Jurkat, Clone E6-1 (cell line): ENCODE measurements around the gene FAM83E.

Experiments used
- DNase-seq: peaks from one replicate; pipeline ENCODE4 v3.0.0-alpha.2; 2011; ENCODE audit warnings: low read depth, low spot score
- H3K4me3 ChIP-seq: 2 replicates; pipeline ENCODE4 v1.5.1; 2011; ENCODE audit warnings: mild to moderate bottlenecking, low read length, control low read depth, moderate library complexity

The FAM83E gene

DNA sequence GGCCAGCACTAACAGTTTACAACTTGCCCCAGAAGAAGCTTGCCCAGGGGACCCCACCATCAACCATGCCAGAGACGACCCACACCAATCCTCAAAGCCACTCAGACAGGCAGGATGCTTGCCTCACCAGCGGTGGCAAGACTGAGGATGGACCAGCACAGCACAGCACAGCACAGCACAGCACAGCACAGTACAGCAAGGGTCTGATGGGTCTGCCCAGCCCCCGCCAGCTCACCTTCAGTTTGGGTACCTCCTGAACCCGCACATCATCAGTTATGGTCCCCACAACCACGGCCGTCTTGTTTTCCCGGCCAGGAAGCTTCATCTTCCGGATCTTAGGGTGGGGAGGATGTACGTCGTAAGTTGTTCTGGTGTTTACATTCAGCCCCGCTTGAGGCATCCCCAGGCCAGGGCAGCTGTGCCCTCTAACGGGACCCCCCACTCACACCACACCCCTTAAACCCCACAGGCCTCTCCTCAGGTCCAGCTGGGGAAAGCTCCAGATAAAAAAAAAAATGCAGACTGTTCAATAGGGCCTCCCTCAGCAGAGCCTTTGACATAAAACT is 1.7 kb upstream of the FAM83E start:
- H3K4me3 ChIP-seq, result no peak overlapping the region
- DNase-seq, result no peak

- DNase-seq, result no peak
- no peak overlapping the region for H3K4me3 ChIP-seq
Observed at GRCh38 chr19:48616041-48616436, 1.2 kb upstream of the FAM83E start.

GRCh38 chr19:48615231-48616040 is 560 bp upstream of the FAM83E start:
- no peak for DNase-seq
- H3K4me3 ChIP-seq, result no peak overlapping the region

GRCh38 chr19:48613852-48614435 is 932 bp downstream of the FAM83E start:
- H3K4me3 ChIP-seq, result no peak overlapping the region
- DNase-seq, result no peak

DNA sequence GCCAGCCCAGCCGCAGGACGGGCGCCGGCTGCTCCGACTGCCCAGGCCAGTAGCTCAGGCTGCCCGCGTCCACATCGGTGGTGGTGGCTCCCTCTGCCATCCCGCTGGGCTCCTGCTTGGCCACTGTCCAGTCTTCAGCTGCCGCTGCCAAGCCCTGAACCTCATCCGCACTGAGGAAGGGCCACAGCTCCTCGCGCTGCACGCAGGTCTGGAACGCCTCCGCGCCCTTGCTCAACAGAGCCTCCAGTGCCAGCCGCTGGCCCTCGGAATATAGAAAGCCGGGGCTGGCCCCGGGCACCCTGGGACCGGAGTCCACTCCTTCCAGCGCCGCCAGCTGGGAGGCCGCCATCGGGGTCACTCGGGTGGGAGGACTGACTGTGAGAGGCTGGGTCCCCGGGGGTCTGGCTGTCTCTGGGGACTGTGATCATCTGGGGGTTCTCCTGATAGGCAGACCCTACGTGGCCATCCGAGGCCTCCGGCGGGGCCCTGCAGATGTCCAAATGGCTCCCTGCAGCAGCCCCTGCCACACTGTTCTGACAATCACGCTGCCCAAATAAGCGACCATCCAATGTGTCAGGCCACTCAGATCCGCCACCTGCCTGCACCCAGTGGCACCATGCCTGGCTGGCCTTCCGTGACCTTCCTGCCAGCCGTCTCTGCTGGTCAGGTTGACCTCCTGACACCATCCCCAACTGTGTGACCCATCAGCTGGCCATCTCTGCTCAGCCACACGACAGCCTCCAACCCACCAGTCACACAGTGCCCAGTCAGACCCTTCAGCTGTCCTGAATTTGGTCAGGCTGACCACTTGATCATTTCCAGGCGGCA is 1.6 kb downstream of the FAM83E start:
- no peak for DNase-seq
- H3K4me3 ChIP-seq, result no peak overlapping the region

DNA sequence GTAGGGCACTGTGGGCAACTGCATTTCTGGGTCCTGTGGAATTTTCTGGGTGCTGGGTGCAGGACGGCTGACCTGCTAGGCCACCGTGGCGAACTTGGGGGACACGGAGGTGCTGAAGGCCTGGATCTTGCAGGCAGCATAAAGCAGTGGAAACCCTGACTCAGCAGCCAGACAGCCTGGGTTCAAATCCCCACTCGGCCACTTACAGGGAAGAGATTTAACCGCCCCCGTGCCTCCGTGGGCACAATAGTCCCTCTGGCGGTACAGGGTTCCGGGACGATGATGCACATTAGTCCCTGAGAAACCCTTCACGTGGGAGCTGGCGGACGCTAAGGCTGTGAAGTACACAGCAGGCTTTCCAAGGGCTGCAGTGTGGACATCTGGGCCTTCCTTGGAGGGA is 3.0 kb downstream of the FAM83E start:
- no peak for DNase-seq
- no peak overlapping the region for H3K4me3 ChIP-seq

GRCh38 chr19:48609571-48610108 is 5.2 kb downstream of the FAM83E start:
- DNase-seq, result no peak
- H3K4me3 ChIP-seq, result no peak overlapping the region

DNA sequence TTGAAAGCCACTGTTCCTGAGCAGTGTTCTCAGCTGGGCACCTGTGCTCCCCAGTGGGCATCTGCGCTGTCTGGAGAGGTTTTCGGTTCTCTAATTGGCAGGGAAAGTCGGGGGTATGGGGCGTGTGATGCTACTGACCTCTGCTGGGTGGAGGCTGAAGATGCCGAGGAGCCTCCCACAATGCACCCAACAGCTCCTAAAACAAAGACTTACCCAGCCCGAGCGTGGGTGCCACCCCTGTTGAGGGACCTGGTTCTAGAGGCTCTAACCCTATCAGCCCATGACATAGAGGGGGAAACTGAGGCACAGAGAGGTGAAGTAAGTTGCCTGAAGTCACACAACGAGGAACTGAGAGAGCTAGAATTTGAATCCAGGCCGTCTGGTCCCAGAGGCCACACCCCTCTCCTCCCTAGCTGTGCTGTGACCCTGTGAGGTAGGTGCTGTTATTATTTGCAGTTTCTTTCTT is 6.0 kb downstream of the FAM83E start:
- peak; percentile 57 for DNase-seq
- peak overlapping the region; percentile 5; the same call in 1 of the 2 replicates for H3K4me3 ChIP-seq

DNA sequence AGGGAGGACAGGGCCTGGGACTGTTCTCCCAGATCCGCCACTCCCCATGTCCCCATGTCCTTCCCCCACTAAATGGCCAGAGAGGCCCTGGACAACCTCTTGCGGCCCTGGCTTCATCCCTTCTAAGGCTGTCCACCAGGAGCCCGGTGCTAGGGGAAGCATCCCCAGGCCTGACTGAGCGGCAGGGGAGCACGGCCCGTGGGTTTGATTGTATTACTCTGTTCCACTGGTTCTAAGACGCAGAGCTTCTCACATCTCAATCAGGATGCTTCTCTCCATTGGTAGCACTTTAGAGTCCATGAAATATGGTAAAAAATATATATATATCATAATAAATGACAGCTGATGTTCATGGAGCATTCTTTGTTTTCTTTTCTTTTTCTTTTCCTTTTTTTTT is 7.5 kb downstream of the FAM83E start:
- no peak overlapping the region for H3K4me3 ChIP-seq
- DNase-seq, result no peak

DNA sequence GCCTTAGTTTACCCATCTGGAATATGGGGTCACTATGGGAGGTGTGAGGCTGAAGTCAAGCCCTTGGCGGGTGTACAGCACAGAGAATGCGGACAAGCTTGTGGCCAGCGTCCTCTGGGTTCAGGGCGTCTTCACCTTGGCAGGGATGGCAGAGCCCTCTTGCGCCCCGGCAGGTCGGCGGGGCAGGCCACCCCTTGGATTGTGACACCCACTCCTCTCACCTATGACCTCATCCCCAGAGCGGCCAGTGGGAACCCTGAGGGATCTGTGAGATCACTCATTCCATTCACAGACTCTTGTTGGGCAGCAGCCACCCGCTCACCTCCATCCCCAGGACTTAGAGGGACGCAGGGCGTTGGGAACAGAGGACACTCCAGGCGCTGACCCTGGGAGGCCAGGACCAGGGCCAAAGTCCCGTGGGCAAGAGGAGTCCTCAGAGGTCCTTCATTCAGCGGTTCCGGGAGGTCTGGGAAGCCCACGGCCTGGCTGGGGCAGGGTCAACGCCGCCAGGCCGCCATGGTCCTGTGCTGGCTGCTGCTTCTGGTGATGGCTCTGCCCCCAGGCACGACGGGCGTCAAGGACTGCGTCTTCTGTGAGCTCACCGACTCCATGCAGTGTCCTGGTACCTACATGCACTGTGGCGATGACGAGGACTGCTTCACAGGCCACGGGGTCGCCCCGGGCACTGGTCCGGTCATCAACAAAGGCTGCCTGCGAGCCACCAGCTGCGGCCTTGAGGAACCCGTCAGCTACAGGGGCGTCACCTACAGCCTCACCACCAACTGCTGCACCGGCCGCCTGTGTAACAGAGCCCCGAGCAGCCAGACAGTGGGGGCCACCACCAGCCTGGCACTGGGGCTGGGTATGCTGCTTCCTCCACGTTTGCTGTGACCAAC is 8.2 kb downstream of the FAM83E start, which contains the start of gene SPACA4:
TSS of gene SPACA4 (plus strand) at position 280 of the 896 bp plus-strand sequence. CDS start at position 517, 237 bp downstream.
- no peak for DNase-seq

GRCh38 chr19:48603850-48604249 is 11.0 kb downstream of the FAM83E start:
- DNase-seq, result no peak
- no peak overlapping the region for H3K4me3 ChIP-seq

More for the DNA sequence above, 8.2 kb downstream of the FAM83E start, which contains the start of gene SPACA4:
- H3K4me3 ChIP-seq, result no peak within 1 kb of the TSS

GRCh38 chr19:48603449-48603848 is 11.4 kb downstream of the FAM83E start:
- no peak overlapping the region for H3K4me3 ChIP-seq
- no peak for DNase-seq

GRCh38 chr19:48603001-48603400 is 11.9 kb downstream of the FAM83E start:
- no peak overlapping the region for H3K4me3 ChIP-seq
- no peak for DNase-seq

DNA sequence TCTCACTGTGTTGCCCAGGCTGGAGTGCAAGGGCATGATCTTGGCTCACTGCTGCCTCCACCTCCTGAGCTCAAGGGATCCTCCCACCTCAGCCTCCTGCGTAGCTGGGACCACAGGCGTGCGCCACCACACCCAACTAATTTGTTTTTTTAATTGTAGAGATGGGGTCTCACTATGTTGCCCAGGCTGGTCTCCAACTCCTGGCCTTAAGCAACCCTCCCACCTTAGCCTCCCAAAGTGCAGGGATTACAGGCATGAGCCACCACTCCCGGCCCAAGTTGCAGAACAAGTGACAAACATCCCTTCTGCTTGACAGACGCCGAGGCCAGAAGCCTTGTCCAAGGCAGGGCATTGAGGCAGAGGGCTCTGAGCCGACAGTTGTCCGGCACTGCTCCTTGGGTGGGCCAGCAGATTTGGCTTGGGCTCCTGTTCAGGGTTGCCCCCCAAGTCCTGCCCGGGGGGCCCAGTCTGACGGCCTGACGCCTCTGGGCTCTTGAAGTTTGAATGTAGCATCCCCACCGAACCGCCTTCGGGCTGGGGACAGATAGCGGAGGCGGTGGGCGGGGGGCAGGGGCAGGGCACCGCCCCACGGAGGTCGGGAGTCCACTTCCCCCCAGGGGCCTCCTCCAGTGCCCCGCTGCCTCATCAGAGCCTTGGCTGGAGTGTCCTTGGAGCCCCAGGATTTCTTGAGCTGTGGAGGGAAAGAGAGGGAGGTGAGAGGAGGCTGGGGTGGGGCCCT is 14.0 kb downstream of the FAM83E start:
- no peak overlapping the region for H3K4me3 ChIP-seq
- no peak for DNase-seq

- DNase-seq, result no peak
- no peak overlapping the region for H3K4me3 ChIP-seq
Observed at GRCh38 chr19:48598996-48599700, 15.7 kb downstream of the FAM83E start.

DNA sequence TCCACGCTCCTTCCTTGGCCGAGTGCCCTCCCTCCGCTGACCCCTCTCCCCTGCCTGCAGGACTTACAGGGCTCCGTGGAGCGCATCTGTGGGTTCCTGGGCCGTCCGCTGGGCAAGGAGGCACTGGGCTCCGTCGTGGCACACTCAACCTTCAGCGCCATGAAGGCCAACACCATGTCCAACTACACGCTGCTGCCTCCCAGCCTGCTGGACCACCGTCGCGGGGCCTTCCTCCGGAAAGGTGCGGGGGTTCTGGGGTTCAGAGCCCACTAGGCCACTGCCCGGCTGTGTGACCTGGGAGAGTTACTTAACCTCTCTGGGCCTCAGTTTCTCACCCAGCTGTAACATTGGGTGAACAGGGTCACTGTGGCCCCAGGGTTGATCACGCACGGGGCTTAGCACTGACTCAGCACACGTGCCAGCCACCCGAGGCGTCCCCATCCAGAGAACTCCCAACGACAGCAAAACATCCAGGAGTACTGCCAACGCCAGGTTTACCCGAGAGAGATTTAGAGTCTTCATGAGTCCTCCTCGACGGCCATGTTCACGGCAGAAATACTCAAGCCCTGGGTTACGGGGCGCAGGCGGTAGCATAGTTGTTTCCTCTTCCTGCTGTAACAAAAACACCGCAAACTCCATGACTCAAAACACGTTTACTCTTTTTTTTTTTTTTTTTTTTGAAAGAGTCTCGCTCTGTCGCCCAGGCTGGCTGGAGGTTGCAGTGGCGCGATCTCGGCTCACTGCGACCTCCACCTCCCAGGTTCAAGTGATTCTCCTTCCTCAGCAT is 18.0 kb downstream of the FAM83E start:
- DNase-seq, result no peak
- H3K4me3 ChIP-seq, result no peak overlapping the region
